Right atrium auricular region (tissue), 2 donors: ENCODE measurements around the gene ZNF296. TPM values are rescaled to one million over a fixed set of nuclear protein-coding genes. Genes with fewer than 3 reads are reported as not detected.
A peak's percentile ranks its signal among the peaks of the same experiment; 100 is the strongest.

Experiments used
- DNase-seq: peaks from one replicate; pipeline ENCODE4 v3.0.0-alpha.2; 2019; ENCODE audit warnings: low spot score
- H3K27ac ChIP-seq, 2 donors: fragments of 200-600 bp; sonication (generic); 1 replicate in 1 of 2; 2 replicates in 1 of 2; pipeline ENCODE4 v1.5.1; 2016 to 2019
- H3K27me3 ChIP-seq, 2 donors: fragments of 200-600 bp; sonication (generic); one replicate each; pipeline versions ENCODE4 v1.5.1 to v1.6.0; 2017 to 2019
- H3K36me3 ChIP-seq: fragments of 200-600 bp; sonication (generic); one replicate; pipeline ENCODE4 v1.5.1; 2016
- H3K4me1 ChIP-seq, 2 donors: fragments of 200-600 bp; sonication (generic); one replicate each; pipeline versions ENCODE4 v1.5.1 to v1.6.0; 2017 to 2019
- H3K4me3 ChIP-seq, 2 donors: fragments of 200-600 bp; sonication (generic); 1 replicate in 1 of 2; 2 replicates in 1 of 2; pipeline ENCODE4 v1.5.1; 2017 to 2019; ENCODE audit warnings: mild to moderate bottlenecking in 1 of 2, moderate library complexity in 1 of 2
- H3K9me3 ChIP-seq, 2 donors: fragments of 200-600 bp; sonication (generic); one replicate each; pipeline ENCODE4 v1.5.1; 2019
- total RNA-seq, 2 donors: library from RNA; depleted of rRNA; stranded (reverse); fragments of >200 nt; gene quantifications; one replicate each; pipeline ENCODE4 v1.1.0, GENCODE V29; 2016
- TF ChIP-seq, protein P1 (sequence below), 2 donors: fragments of 200-600 bp; sonication (generic); IDR thresholded peaks; one replicate each; pipeline ENCODE4 v1.5.1; 2019; ENCODE audit warnings: antibody characterized with exemption in 2 of 2

ZNF296 gene
- total RNA-seq, 2 donors from 2014 or later = 0.43 TPM; not detected in 1

DNA sequence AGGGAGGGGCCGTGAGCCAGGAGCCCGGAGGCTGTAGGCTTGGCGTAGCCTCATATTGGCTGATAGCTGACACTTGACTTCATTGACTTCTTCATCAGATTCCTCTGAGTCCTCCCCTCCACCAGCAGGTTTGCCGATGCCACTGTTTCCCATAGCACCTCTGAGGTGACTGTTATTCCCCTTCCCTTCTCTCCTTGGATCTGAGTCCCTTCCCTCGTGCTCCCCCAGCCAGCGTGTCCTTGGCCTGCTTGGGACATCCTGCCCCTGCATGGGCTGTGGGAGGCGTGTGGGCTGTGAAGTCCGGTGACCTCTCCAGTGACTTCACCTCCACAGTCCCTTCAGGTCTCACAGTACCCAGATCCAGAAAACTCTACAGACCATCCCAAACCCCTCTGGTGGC is 25.5 kb upstream of the ZNF296 start:
- Histone ChIP-seq H3K27me3 (no peaks in the 10 kb centered on the region), H3K4me1 (peaks cover 0 to 83% of the 10 kb centered on the region in 2 donors), H3K4me3 (no peak overlapping the region), H3K27ac (peak overlapping the region in 1 of 2 donors; percentile 83), H3K9me3 (no peaks in the 10 kb centered on the region), H3K36me3 (no peaks in the 10 kb centered on the region)
- TF ChIP-seq, protein P1, sequence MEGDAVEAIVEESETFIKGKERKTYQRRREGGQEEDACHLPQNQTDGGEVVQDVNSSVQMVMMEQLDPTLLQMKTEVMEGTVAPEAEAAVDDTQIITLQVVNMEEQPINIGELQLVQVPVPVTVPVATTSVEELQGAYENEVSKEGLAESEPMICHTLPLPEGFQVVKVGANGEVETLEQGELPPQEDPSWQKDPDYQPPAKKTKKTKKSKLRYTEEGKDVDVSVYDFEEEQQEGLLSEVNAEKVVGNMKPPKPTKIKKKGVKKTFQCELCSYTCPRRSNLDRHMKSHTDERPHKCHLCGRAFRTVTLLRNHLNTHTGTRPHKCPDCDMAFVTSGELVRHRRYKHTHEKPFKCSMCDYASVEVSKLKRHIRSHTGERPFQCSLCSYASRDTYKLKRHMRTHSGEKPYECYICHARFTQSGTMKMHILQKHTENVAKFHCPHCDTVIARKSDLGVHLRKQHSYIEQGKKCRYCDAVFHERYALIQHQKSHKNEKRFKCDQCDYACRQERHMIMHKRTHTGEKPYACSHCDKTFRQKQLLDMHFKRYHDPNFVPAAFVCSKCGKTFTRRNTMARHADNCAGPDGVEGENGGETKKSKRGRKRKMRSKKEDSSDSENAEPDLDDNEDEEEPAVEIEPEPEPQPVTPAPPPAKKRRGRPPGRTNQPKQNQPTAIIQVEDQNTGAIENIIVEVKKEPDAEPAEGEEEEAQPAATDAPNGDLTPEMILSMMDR (IDR thresholded peaks at IDR 0.05) = no peak
- no peak for DNase-seq

DNA sequence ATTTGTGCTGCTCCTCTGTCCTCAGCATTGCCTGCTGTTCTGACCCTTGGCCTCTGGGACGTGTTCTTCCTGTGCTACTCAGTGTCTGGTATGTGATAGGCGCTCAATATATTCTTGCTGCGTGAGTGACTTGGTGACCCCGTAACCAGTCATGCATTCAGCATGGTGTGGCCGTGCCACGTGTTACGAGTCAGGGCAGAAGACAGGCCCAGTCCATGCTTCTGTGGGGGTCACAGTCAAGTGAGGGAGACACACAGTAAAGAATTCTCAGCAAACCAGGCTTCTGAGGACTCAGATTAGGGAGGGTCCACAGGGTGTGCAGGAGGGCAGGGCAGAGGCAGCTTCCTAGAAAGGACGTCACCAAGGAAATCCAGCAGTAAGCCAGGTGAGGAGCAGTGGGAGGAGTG is 24.6 kb upstream of the ZNF296 start:
- H3K4me1 ChIP-seq = peaks cover 0 to 93% of the 10 kb centered on the region in 2 donors
- TF ChIP-seq, protein P1 (IDR thresholded peaks at IDR 0.05) = no peak
- H3K9me3 ChIP-seq = no peaks in the 10 kb centered on the region
- no peak for DNase-seq
- no peak overlapping the region for H3K4me3 ChIP-seq
- H3K36me3 ChIP-seq = no peaks in the 10 kb centered on the region
- H3K27ac ChIP-seq = peak overlapping the region; percentile 80 to 83
- no peaks in the 10 kb centered on the region for H3K27me3 ChIP-seq

DNA sequence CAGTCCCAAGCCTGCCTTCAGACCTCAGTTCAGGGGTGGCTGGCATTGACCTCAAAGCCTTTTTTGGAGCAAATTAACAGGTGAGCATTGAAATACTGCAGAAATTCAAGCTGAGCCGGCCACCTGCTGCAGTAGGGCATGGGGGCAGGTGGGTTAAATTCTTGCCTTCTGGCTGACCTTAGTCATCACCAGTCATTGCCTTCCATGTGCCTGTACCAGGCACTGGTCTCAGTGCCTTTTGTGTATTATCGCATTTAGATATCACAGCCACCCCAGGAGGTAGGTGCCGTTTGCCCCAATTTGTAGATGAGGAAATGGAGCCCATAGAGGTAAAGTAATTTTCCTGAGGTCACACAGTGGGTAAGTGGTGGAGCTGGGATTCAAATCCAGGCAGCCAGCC is 23.9 kb upstream of the ZNF296 start:
- TF ChIP-seq, protein P1 (IDR thresholded peaks at IDR 0.05) = no peak
- peak overlapping the region; percentile 80 to 83 for H3K27ac ChIP-seq
- H3K27me3 ChIP-seq = no peaks in the 10 kb centered on the region
- no peaks in the 10 kb centered on the region for H3K9me3 ChIP-seq
- H3K4me1 ChIP-seq = peaks cover 0 to 99% of the 10 kb centered on the region in 2 donors
- H3K36me3 ChIP-seq = no peaks in the 10 kb centered on the region
- H3K4me3 ChIP-seq = no peak overlapping the region
- DNase-seq = no peak

DNA sequence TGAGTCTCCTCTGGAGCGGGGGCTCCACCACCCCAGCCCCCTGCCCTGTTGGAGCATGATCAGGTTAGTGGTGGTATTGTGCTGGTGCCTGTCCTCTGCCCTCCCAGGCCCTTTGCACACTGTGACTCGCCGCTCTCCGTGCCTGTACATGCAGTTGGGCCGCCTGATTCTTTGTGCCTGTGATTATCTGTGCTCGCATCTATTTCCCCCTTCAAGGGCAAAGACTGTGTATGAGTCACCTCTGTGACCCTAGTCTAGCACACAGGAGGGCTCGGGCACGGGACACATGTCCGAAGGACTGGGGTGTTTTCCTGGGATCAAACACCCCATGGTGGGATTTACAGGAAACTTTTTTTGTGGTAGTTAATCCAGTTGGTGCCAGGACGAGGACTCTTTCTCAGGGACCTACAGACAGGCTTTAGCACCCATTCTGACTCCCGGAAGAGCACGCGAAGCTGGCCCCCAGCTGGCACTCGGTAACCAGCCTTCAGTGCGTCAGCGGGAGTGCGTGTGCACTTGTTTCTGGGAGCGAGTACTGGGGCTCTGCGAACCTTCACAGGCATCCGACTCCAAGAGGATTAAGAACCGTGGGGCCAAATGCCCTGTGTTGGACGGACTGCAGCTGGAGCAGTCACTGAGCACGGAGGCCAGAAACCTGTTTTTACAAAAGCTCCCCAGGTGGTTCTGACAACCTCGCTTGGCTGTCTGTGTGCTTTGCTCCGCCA is 23.4 kb upstream of the ZNF296 start:
- Histone ChIP-seq H3K27ac (peak overlapping the region; percentile 80 to 83), H3K9me3 (no peaks in the 10 kb centered on the region), H3K27me3 (no peaks in the 10 kb centered on the region), H3K4me3 (no peak overlapping the region), H3K36me3 (no peaks in the 10 kb centered on the region), H3K4me1 (peaks cover 0 to 100% of the 10 kb centered on the region in 2 donors)
- DNase-seq = no peak
- TF ChIP-seq, protein P1 (IDR thresholded peaks at IDR 0.05) = no peak

DNA sequence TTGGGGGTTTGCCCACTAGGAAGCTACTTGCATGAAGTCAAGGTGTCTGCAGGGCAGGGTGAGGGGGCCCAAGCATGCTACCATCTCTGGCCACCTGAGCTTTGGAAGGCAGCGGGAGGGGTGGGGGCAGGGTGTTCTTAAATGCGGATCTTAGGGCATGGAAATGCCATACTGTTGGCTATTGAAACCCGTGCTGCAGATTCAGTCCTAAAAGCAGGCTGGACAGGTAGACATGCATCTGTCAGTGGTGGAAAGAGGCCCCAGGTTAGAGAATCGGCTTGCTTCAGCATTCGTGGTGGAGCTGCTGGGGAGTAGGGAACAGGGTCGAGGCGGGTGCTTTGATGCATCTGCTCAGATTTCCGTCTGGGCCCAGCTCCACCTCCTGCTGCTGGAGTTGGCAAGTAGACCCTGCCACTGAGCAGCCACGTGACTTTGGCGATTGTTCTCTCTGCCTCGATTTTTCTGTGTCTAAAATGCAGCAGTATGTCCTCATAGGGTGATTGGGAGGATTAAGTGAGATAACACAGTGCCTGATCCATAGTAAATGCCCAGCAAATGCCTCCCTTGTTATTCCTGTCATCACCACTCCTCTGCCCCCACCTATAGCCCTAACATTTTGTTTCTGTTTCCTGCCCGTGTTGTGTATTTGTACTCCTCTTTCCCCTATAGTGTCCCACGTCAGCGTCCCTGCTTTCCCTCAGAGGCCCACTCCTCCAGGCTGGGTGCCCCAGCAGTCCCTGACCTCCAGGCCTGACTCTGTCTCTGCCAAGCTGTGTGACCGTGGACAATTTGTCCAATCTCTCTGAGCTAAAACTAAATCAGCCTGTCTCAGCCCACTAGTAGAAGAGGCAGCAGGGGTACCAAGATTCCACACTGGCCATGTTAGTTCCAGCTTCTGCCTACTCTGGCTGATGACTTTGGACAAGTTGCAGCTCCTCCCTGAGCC is 22.5 kb upstream of the ZNF296 start:
- Histone ChIP-seq H3K27me3 (no peaks in the 10 kb centered on the region), H3K27ac (peak overlapping the region; percentile 80 to 83), H3K4me1 (peaks cover 0 to 100% of the 10 kb centered on the region in 2 donors), H3K36me3 (no peaks in the 10 kb centered on the region), H3K4me3 (no peak overlapping the region), H3K9me3 (no peaks in the 10 kb centered on the region)
- TF ChIP-seq, protein P1 (IDR thresholded peaks at IDR 0.05) = no peak
- DNase-seq = peak; percentile 63
